PC-3 (cell line): ENCODE measurements around the gene GLRX. TPM values are rescaled to one million over a fixed set of nuclear protein-coding genes. Genes with fewer than 3 reads are reported as not detected.

Experiments
- ATAC-seq: fragments of 200-7000 bp; cut with Tn5 transposase; 2 replicates; pipeline ENCODE4 v1.9.1; 2020; ENCODE audit warnings: mild to moderate bottlenecking, moderate library complexity
- BruUV-seq: library from RNA; stranded (reverse); fragments of 400-500 nt; replicated peaks from 2 replicates; lab custom pipeline; 2021; lab: Mats Ljungman, UMichigan
- CTCF ChIA-PET: fragments of 300-600 bp; sonication (Branson Sonifier 250); formaldehyde crosslinking; loops from one replicate; lab custom pipeline; 2022; ENCODE audit warnings: antibody characterized with exemption; lab: Charles Lee
- POLR2A ChIA-PET: fragments of 300-600 bp; sonication (Branson Sonifier 250); formaldehyde crosslinking; loops from one replicate; lab custom pipeline; 2022; ENCODE audit warnings: antibody characterized with exemption; ENCODE audit not compliant: unreplicated experiment; lab: Charles Lee
- DNase-seq: peaks from one replicate; pipeline ENCODE4 v3.0.0-alpha.2; 2015
- H2AFZ ChIP-seq: fragments of 300-600 bp; sonication (generic); 2 replicates; pipeline ENCODE4 v1.6.0; 2016; ENCODE audit warnings: antibody characterized with exemption, low read length
- H3F3A ChIP-seq: fragments of 300-600 bp; sonication (generic); one replicate; pipeline ENCODE4 v1.6.0; 2017; ENCODE audit warnings: antibody characterized with exemption, low read length, control low read depth, mild to moderate bottlenecking; ENCODE audit not compliant: unreplicated experiment
- H3K27ac ChIP-seq: fragments of 300-600 bp; sonication (generic); 2 replicates; pipeline ENCODE4 v1.5.1; 2016; ENCODE audit warnings: mild to moderate bottlenecking, low read length
- H3K27me3 ChIP-seq: fragments of 300-600 bp; sonication (generic); 2 replicates; pipeline ENCODE4 v1.6.1; 2016; ENCODE audit warnings: low read length, mixed read lengths
- H3K36me3 ChIP-seq: fragments of 300-600 bp; sonication (generic); 2 replicates; pipeline ENCODE4 v1.6.1; 2016; ENCODE audit warnings: low read depth, mixed run types, low read length, mixed read lengths
- H3K4me1 ChIP-seq: fragments of 300-600 bp; sonication (generic); 2 replicates; pipeline ENCODE4 v1.5.1; 2016; ENCODE audit warnings: low read length; ENCODE audit not compliant: insufficient read depth
- H3K4me2 ChIP-seq: fragments of 300-600 bp; sonication (generic); 2 replicates; pipeline ENCODE4 v1.6.0; 2016; ENCODE audit warnings: low read length
- H3K4me3 ChIP-seq: fragments of 300-600 bp; sonication (generic); 2 replicates; pipeline ENCODE4 v1.5.1; 2016; ENCODE audit warnings: mild to moderate bottlenecking, low read length, mixed read lengths
- H3K79me2 ChIP-seq: fragments of 300-600 bp; sonication (generic); 2 replicates; pipeline ENCODE4 v1.6.1; 2017; ENCODE audit warnings: low read length, mixed read lengths
- H3K9ac ChIP-seq: fragments of 300-600 bp; sonication (generic); 2 replicates; pipeline ENCODE4 v1.6.0; 2016; ENCODE audit warnings: mild to moderate bottlenecking, low read length
- H3K9me2 ChIP-seq: fragments of 300-600 bp; sonication (generic); replicated peaks from 2 replicates; pipeline ENCODE4 v1.6.1; 2016; ENCODE audit warnings: mixed run types, low read length, mixed read lengths
- H3K9me3 ChIP-seq: fragments of 300-600 bp; sonication (generic); 2 replicates; pipeline ENCODE4 v1.6.1; 2016; ENCODE audit warnings: low read length, mixed read lengths
- H4K20me1 ChIP-seq: fragments of 300-600 bp; sonication (generic); 2 replicates; pipeline ENCODE4 v1.6.1; 2016; ENCODE audit warnings: low read length, mixed read lengths
- EZH2 ChIP-seq: fragments of 300-600 bp; sonication (generic); IDR thresholded peaks from one replicate; pipeline ENCODE4 v1.6.1; 2017; ENCODE audit warnings: antibody characterized with exemption, mild to moderate bottlenecking, low read length; ENCODE audit not compliant: unreplicated experiment
- EZH2phosphoT487 ChIP-seq: fragments of 300-600 bp; sonication (generic); IDR thresholded peaks from 2 replicates; pipeline ENCODE4 v1.6.1; 2018; ENCODE audit warnings: mild to moderate bottlenecking, antibody characterized with exemption, low read length, borderline replicate concordance
- intact Hi-C: fragments of 100-400 bp; cut with micrococcal nuclease; formaldehyde crosslinking; loops from 2 replicates; pipeline ENCODE4 v1.9.0; 2023
- total RNA-seq: library from RNA; depleted of rRNA; stranded (reverse); fragments of >200 nt; gene quantifications from 2 replicates; pipeline ENCODE4 v1.2.3, GENCODE V29; 2014
- TF ChIP-seq, protein P1 (sequence below): fragments of 300-600 bp; sonication (generic); conservative IDR thresholded peaks from 2 replicates; pipeline ENCODE4 v1.5.1; 2017; ENCODE audit warnings: antibody characterized with exemption, low read depth, mild to moderate bottlenecking, low read length

GLRX gene
- total RNA-seq, 1 experiment from 2014 or later: 27.4 TPM

DNA sequence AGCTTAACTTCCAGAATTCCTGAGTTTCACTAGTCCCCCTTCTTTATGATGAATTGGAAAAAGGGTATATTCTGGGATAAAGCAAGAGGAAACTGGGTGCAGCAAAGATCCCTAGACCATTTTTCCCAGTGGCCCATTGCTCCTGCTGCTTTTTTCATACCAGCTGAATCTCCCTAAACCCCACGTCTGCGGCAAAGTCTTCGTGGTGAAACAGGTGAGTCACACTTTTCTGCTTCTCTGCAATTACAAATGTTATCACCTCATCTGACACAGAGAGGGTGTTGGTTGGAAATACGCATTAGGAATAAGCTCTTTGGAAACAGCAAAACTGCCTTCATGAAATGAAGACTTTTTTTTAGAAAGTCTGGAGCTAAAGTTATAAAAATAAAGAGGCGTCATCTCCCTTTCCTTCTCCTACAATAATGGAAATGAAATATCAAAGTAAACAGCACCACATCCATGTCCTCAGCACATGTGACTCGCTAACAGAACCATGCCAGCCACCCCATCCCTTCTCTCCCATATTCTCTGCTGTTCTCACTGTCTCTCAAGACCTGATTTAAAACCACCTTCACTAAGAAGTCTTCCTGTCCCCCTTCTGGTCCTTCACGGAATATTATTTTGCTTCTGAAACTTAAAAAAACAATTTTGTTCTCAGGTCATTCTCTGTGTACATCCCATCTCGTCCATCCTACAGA lies 39.5 kb upstream of the GLRX start:
- BruUV-seq: TSS peak; percentile 37
- H2AFZ ChIP-seq: peak overlapping the region; percentile 51; the same call in 1 of the 2 replicates
- peak overlapping the region; percentile 29; the same call in 1 of the 2 replicates for H3K4me3 ChIP-seq
- no peaks in the 10 kb centered on the region for H3K36me3 ChIP-seq
- H3K9ac ChIP-seq: peak overlapping the region; percentile 84
- ATAC-seq (no peak), DNase-seq (peak; percentile 42)
- TF ChIP-seq EZH2 (no peak), EZH2phosphoT487 (no peak)
- TF ChIP-seq, protein P1, sequence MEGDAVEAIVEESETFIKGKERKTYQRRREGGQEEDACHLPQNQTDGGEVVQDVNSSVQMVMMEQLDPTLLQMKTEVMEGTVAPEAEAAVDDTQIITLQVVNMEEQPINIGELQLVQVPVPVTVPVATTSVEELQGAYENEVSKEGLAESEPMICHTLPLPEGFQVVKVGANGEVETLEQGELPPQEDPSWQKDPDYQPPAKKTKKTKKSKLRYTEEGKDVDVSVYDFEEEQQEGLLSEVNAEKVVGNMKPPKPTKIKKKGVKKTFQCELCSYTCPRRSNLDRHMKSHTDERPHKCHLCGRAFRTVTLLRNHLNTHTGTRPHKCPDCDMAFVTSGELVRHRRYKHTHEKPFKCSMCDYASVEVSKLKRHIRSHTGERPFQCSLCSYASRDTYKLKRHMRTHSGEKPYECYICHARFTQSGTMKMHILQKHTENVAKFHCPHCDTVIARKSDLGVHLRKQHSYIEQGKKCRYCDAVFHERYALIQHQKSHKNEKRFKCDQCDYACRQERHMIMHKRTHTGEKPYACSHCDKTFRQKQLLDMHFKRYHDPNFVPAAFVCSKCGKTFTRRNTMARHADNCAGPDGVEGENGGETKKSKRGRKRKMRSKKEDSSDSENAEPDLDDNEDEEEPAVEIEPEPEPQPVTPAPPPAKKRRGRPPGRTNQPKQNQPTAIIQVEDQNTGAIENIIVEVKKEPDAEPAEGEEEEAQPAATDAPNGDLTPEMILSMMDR: no peak; the same call in 1 of the 2 replicates
- CTCF ChIA-PET: no interaction called here
- H3K27ac ChIP-seq: peak overlapping the region; percentile 99
- H3K79me2 ChIP-seq: no peaks in the 10 kb centered on the region
- peaks cover 58% of the 10 kb centered on the region for H3K4me1 ChIP-seq
- H4K20me1 ChIP-seq: no peaks in the 10 kb centered on the region
- POLR2A ChIA-PET: interaction anchor here (0.6 kb wide), 1 partner anchor 192 kb away, joined by 3 read pairs; no protein-coding TSS in a partner anchor
- no peaks in the 10 kb centered on the region for H3K9me3 ChIP-seq
- intact Hi-C loops: loop anchor here (5.0 kb wide), 1 partner anchor 740 kb away; no protein-coding TSS in a partner anchor
- H3F3A ChIP-seq: peaks cover 12% of the 10 kb centered on the region
- H3K4me2 ChIP-seq: peak overlapping the region; percentile 69
- no peaks in the 10 kb centered on the region for H3K27me3 ChIP-seq
- H3K9me2 ChIP-seq: no peaks in the 10 kb centered on the region

DNA sequence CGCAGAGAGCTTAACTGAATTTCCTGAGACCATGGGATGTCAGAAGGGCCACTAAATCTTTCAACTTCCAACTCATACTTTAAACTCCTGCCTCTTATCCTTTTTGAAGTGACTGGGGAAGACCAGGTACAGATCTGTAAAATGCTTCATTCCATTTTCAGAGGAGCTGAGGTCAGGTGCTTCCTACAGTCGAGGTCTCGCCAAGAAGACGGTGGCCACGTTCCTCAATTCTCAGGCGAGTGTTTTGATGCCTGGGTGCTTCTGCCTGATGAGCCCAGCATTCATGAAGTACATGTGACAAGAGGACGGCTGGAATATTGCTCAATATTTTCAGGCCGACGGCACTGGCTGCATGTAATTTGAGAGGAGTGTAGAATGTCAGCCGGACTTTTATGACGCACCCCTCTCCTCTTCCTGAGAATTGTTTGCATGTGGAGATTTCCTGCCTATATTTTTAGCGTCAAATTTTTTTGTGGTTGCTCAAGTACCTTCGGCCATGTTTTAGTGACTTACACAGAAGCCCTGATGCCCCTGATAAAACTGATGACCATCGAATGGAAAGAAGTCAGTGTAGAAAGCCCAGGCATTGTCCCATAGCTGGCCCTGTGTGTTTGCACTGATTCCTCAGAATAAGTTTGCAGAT lies 38.8 kb upstream of the GLRX start:
- peak overlapping the region; percentile 99 for H3K27ac ChIP-seq
- H2AFZ ChIP-seq: peak overlapping the region; percentile 51; the same call in 1 of the 2 replicates
- no peaks in the 10 kb centered on the region for H3K9me2 ChIP-seq
- H3K4me2 ChIP-seq: peak overlapping the region; percentile 69
- H3K79me2 ChIP-seq: no peaks in the 10 kb centered on the region
- peaks cover 12% of the 10 kb centered on the region for H3F3A ChIP-seq
- H3K9ac ChIP-seq: peak overlapping the region; percentile 84
- ATAC-seq (peak; percentile 56), DNase-seq (peak; percentile 94)
- H3K36me3 ChIP-seq: no peaks in the 10 kb centered on the region
- H3K4me3 ChIP-seq: peak overlapping the region; percentile 29; the same call in 1 of the 2 replicates
- no peaks in the 10 kb centered on the region for H4K20me1 ChIP-seq
- CTCF ChIA-PET: no interaction called here
- POLR2A ChIA-PET: interaction anchor here (0.6 kb wide), 1 partner anchor 193 kb away, joined by 3 read pairs; no protein-coding TSS in a partner anchor
- H3K4me1 ChIP-seq: peaks cover 58% of the 10 kb centered on the region
- TF ChIP-seq, protein P1: no peak
- TF ChIP-seq EZH2: no peak
- no peak for TF ChIP-seq EZH2phosphoT487
- no peaks in the 10 kb centered on the region for H3K27me3 ChIP-seq
- no TSS peak for BruUV-seq
- H3K9me3 ChIP-seq: no peaks in the 10 kb centered on the region
- intact Hi-C loops: loop anchor here (5.0 kb wide), 1 partner anchor 741 kb away; no protein-coding TSS in a partner anchor
